Body of pancreas (tissue), 4 donors: ENCODE results near the gene DBET.

Experiments used
- POLR2A ChIP-seq, 3 donors: fragments of 450-650 bp; IDR thresholded peaks; one replicate each; pipeline ENCODE4 v1.6.1; 2016; ENCODE audit warnings: antibody characterized with exemption in 3 of 3, mild to moderate bottlenecking in 2 of 3
- TF ChIP-seq, protein P1 (sequence below), 7 experiments: fragments of 450-650 bp in 4 of 7; fragments of 200-600 bp in 3 of 7; sonication (generic) in 3 of 7; IDR thresholded peaks; one replicate each; pipeline ENCODE4 v1.5.1; 2016 to 2019; ENCODE audit warnings: antibody characterized with exemption in 7 of 7

GRCh38 chr4:190019023-190019858, 45.1 kb upstream of the DBET start:
- TF ChIP-seq POLR2A (IDR thresholded peaks at IDR 0.05), result no peak
- TF ChIP-seq, protein P1, sequence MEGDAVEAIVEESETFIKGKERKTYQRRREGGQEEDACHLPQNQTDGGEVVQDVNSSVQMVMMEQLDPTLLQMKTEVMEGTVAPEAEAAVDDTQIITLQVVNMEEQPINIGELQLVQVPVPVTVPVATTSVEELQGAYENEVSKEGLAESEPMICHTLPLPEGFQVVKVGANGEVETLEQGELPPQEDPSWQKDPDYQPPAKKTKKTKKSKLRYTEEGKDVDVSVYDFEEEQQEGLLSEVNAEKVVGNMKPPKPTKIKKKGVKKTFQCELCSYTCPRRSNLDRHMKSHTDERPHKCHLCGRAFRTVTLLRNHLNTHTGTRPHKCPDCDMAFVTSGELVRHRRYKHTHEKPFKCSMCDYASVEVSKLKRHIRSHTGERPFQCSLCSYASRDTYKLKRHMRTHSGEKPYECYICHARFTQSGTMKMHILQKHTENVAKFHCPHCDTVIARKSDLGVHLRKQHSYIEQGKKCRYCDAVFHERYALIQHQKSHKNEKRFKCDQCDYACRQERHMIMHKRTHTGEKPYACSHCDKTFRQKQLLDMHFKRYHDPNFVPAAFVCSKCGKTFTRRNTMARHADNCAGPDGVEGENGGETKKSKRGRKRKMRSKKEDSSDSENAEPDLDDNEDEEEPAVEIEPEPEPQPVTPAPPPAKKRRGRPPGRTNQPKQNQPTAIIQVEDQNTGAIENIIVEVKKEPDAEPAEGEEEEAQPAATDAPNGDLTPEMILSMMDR (IDR thresholded peaks at IDR 0.05), result no peak
